WTC11 (cell line): Measurements from ENCODE around the gene TBC1D23. TPM values are rescaled to one million over a fixed set of nuclear protein-coding genes. Genes with fewer than 3 reads are reported as not detected.

Experiments
- ATAC-seq: fragments of 200-7000 bp; cut with Tn5 transposase; 2 replicates; pipeline ENCODE4 v1.10.0; 2021; ENCODE audit warnings: mild to moderate bottlenecking, moderate library complexity
- CTCF ChIA-PET: fragments of 300-600 bp; sonication (Branson Sonifier 250); formaldehyde crosslinking; loops from one replicate; lab custom pipeline; 2021; ENCODE audit warnings: antibody characterized with exemption; lab: Charles Lee
- POLR2A ChIA-PET: fragments of 350-600 bp; sonication (Branson Sonifier 250); formaldehyde crosslinking; loops from one replicate; lab custom pipeline; 2021; ENCODE audit warnings: antibody characterized with exemption; lab: Charles Lee
- DNase-seq: peaks from one replicate; pipeline ENCODE4 v3.0.0; 2021; ENCODE audit warnings: low spot score
- H3K27ac Mint-ChIP-seq: 2 replicates; pipeline ENCODE4 v1.8.0; 2021; ENCODE audit warnings: mixed read lengths
- H3K27me3 Mint-ChIP-seq: 2 replicates; pipeline ENCODE4 v1.8.0; 2021; ENCODE audit warnings: low read depth, mild to moderate bottlenecking, moderate library complexity, mixed read lengths
- H3K36me3 Mint-ChIP-seq: 2 replicates; pipeline ENCODE4 v1.8.0; 2021; ENCODE audit warnings: mixed read lengths
- H3K4me1 Mint-ChIP-seq: 2 replicates; pipeline ENCODE4 v1.8.0; 2022; ENCODE audit warnings: mixed read lengths
- H3K4me3 Mint-ChIP-seq: 2 replicates; pipeline ENCODE4 v1.8.0; 2021; ENCODE audit warnings: mild to moderate bottlenecking, moderate library complexity, mixed read lengths
- H3K9me3 Mint-ChIP-seq: 2 replicates; pipeline ENCODE4 v1.8.0; 2021; ENCODE audit warnings: mixed read lengths
- AR ChIP-seq: fragments of 250-450 bp; sonication (Bioruptor Pico); IDR thresholded peaks from 2 replicates; pipeline ENCODE4 v1.9.0; 2021; ENCODE audit warnings: mild to moderate bottlenecking
- ATF1 ChIP-seq: sonication (generic); formaldehyde crosslinking; IDR thresholded peaks from 2 replicates; pipeline ENCODE4 v1.8.1; 2023; ENCODE audit warnings: mild to moderate bottlenecking, moderate library complexity, missing genetic modification reagents
- CTCF ChIP-seq: fragments of 200-600 bp; IDR thresholded peaks from 2 replicates; pipeline ENCODE4 v1.8.0; 2022; ENCODE audit warnings: antibody characterized with exemption
- ESRRA ChIP-seq: sonication (generic); formaldehyde crosslinking; IDR thresholded peaks from 2 replicates; pipeline ENCODE4 v1.8.1; 2022; ENCODE audit warnings: mild to moderate bottlenecking, missing genetic modification reagents, borderline replicate concordance
- GTF2I ChIP-seq: fragments of 250-450 bp; sonication (Bioruptor Pico); conservative IDR thresholded peaks from 2 replicates; pipeline ENCODE4 v1.4.0; 2021; ENCODE audit warnings: mild to moderate bottlenecking
- HMGA2 ChIP-seq: fragments of 250-450 bp; sonication (Bioruptor Pico); IDR thresholded peaks from 2 replicates; pipeline ENCODE4 v1.4.0; 2021; ENCODE audit warnings: mild to moderate bottlenecking, moderate library complexity
- HMGXB4 ChIP-seq: sonication (generic); formaldehyde crosslinking; IDR thresholded peaks from 2 replicates; pipeline ENCODE4 v1.8.1; 2023; ENCODE audit warnings: mild to moderate bottlenecking, moderate library complexity, missing genetic modification reagents
- JAZF1 ChIP-seq: fragments of 250-450 bp; sonication (Bioruptor Pico); IDR thresholded peaks from 2 replicates; pipeline ENCODE4 v1.9.0; 2021; ENCODE audit warnings: moderate library complexity, mild to moderate bottlenecking, inconsistent platforms
- NFATC4 ChIP-seq: fragments of 250-450 bp; sonication (Bioruptor Pico); IDR thresholded peaks from 2 replicates; pipeline ENCODE4 v1.9.0; 2021; ENCODE audit warnings: mild to moderate bottlenecking
- NFYB ChIP-seq: sonication (generic); formaldehyde crosslinking; conservative IDR thresholded peaks from 2 replicates; pipeline ENCODE4 v1.8.0; 2022; ENCODE audit warnings: low read depth, missing genetic modification reagents
- NR2C2 ChIP-seq: sonication (generic); formaldehyde crosslinking; IDR thresholded peaks from 2 replicates; pipeline ENCODE4 v1.8.0; 2022; ENCODE audit warnings: mild to moderate bottlenecking, missing genetic modification reagents
- SMAD3 ChIP-seq: sonication (generic); formaldehyde crosslinking; IDR thresholded peaks from 2 replicates; pipeline ENCODE4 v1.8.0; 2022; ENCODE audit warnings: missing genetic modification reagents, mild to moderate bottlenecking, borderline replicate concordance
- ZBTB21 ChIP-seq: sonication (generic); formaldehyde crosslinking; IDR thresholded peaks from 2 replicates; pipeline ENCODE4 v1.8.1; 2023; ENCODE audit warnings: mild to moderate bottlenecking, missing genetic modification reagents, borderline replicate concordance
- ZNF138 ChIP-seq: sonication (generic); formaldehyde crosslinking; conservative IDR thresholded peaks from 2 replicates; pipeline ENCODE4 v1.8.1; 2022; ENCODE audit warnings: mild to moderate bottlenecking, moderate library complexity, missing genetic modification reagents
- ZNF416 ChIP-seq: fragments of 250-450 bp; sonication (Bioruptor Pico); IDR thresholded peaks from 2 replicates; pipeline ENCODE4 v1.9.0; 2021; ENCODE audit warnings: mild to moderate bottlenecking, inconsistent platforms
- ZNF423 ChIP-seq: fragments of 250-450 bp; sonication (Bioruptor Pico); IDR thresholded peaks from 2 replicates; pipeline ENCODE4 v2.1.2; 2022; ENCODE audit warnings: mild to moderate bottlenecking, moderate library complexity
- ZNF671 ChIP-seq: fragments of 250-450 bp; sonication (Bioruptor Pico); IDR thresholded peaks from 2 replicates; pipeline ENCODE4 v1.8.0; 2021; ENCODE audit warnings: mild to moderate bottlenecking
- total RNA-seq: library from RNA; stranded (reverse); gene quantifications from 3 replicates; pipeline ENCODE4 v1.2.3, GENCODE V29; 2021
- TF ChIP-seq, protein P1 (sequence below): sonication (generic); formaldehyde crosslinking; IDR thresholded peaks from 2 replicates; pipeline ENCODE4 v1.8.1; 2022; ENCODE audit warnings: mild to moderate bottlenecking, moderate library complexity, missing genetic modification reagents
- TF ChIP-seq, protein P2 (sequence below): fragments of 250-450 bp; sonication (Bioruptor Pico); IDR thresholded peaks from 2 replicates; pipeline ENCODE4 v1.9.0; 2021; ENCODE audit warnings: mild to moderate bottlenecking
- TF ChIP-seq, protein P3 (sequence below): sonication (generic); formaldehyde crosslinking; IDR thresholded peaks from 2 replicates; pipeline ENCODE4 v1.8.1; 2023; ENCODE audit warnings: mild to moderate bottlenecking, missing genetic modification reagents, moderate library complexity

The TBC1D23 gene
- total RNA-seq, 1 experiment from 2014 or later: 73.6 TPM

- ChIA-PET CTCF (interaction anchor here (0.6 to 1.1 kb wide), 4 partner anchors 18 to 146 kb away, joined by 3 to 4 read pairs (median 4); partner anchors contain the start of gene NIT2), POLR2A (interaction anchor here (0.6 kb wide), 1 partner anchor 578 kb away, joined by 6 read pairs; no protein-coding TSS in a partner anchor)
- peak overlapping the region; percentile 36; the same call in 1 of the 2 replicates for H3K27ac Mint-ChIP-seq
Measured at GRCh38 chr3:100316641-100317069, 55.9 kb downstream of the TBC1D23 start.

DNA sequence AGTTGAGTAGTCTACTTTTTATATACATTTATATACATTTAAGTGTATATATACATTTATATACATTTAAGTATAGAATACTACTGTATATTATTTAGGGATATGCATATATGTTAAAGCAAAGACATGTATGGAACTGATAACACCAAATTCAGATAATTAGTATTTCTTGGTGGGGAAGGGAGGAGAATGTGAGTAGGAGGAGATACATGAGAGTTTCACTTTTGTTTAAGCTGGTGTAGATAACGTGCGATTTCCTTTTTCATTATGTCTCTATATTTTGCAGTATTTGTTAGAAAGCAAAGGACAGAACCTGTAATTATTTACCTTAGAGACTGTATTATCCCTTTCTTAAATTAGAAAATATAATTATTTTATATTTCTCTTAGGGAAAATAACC, 57.1 kb downstream of the TBC1D23 start:
- Mint-ChIP-seq H3K4me1 (no peaks in the 10 kb centered on the region), H3K27ac (no peak overlapping the region), H3K27me3 (no peaks in the 10 kb centered on the region), H3K36me3 (peaks cover 7% of the 10 kb centered on the region), H3K4me3 (no peak overlapping the region), H3K9me3 (no peaks in the 10 kb centered on the region)
- DNase-seq (no peak), ATAC-seq (no peak)
- CTCF ChIA-PET: no interaction called here
- no peak for TF ChIP-seq GTF2I (CRISPR knock-in tag)
- TF ChIP-seq, protein P1, sequence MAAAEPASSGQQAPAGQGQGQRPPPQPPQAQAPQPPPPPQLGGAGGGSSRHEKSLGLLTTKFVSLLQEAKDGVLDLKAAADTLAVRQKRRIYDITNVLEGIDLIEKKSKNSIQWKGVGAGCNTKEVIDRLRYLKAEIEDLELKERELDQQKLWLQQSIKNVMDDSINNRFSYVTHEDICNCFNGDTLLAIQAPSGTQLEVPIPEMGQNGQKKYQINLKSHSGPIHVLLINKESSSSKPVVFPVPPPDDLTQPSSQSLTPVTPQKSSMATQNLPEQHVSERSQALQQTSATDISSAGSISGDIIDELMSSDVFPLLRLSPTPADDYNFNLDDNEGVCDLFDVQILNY (CRISPR knock-in tag): no peak
- TF ChIP-seq ZNF423 (CRISPR knock-in tag): no peak
- TF ChIP-seq JAZF1 (CRISPR knock-in tag): no peak
- TF ChIP-seq NR2C2: no peak
- TF ChIP-seq HMGA2 (CRISPR knock-in tag): no peak
- TF ChIP-seq, protein P2, sequence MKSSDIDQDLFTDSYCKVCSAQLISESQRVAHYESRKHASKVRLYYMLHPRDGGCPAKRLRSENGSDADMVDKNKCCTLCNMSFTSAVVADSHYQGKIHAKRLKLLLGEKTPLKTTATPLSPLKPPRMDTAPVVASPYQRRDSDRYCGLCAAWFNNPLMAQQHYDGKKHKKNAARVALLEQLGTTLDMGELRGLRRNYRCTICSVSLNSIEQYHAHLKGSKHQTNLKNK (CRISPR knock-in tag): no peak
- TF ChIP-seq SMAD3 (CRISPR knock-in tag): no peak
- no peak for TF ChIP-seq HMGXB4 (CRISPR knock-in tag)
- TF ChIP-seq AR (CRISPR knock-in tag): no peak
- POLR2A ChIA-PET: no interaction called here

More at GRCh38 chr3:100316641-100317069, 55.9 kb downstream of the TBC1D23 start:
- DNase-seq (no peak), ATAC-seq (peak; percentile 60)
- TF ChIP-seq ZNF416 (CRISPR knock-in tag) (no peak), CTCF (peak; percentile 34; the same call in 1 of the 2 replicates)
- Mint-ChIP-seq H3K4me3 (no peak overlapping the region), H3K9me3 (no peaks in the 10 kb centered on the region), H3K27me3 (no peaks in the 10 kb centered on the region), H3K4me1 (peaks cover 4% of the 10 kb centered on the region), H3K36me3 (peaks cover 7% of the 10 kb centered on the region)

DNA sequence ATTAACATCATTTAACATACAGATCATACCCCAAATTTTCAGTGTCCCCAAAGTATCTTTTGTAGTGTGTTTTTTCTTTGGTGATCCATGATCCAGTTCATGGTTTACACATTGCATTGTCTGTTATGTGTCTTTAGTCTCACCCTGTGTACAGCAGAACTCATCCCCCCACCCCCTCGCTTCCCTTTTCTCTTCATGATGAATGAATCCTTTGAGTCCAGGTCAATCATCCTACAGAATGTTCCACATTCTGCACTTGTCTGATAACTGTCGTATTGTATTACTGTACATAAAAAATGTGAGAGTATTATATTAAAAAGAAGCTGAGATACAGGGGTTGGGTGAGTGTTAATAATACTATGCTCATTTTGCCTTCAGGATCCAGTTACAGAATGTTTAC, 59.2 kb downstream of the TBC1D23 start:
- Mint-ChIP-seq H3K4me3 (no peak overlapping the region), H3K27me3 (no peaks in the 10 kb centered on the region), H3K36me3 (peaks cover 7% of the 10 kb centered on the region), H3K4me1 (no peaks in the 10 kb centered on the region), H3K9me3 (no peaks in the 10 kb centered on the region), H3K27ac (no peak overlapping the region)
- DNase-seq (no peak), ATAC-seq (no peak)
- ChIA-PET CTCF (no interaction called here), POLR2A (interaction anchor here (0.6 kb wide), 1 partner anchor 53 kb away, joined by 4 read pairs; no protein-coding TSS in a partner anchor)
- no peak for TF ChIP-seq ESRRA
- no peak for TF ChIP-seq NFATC4 (CRISPR knock-in tag)
- no peak for TF ChIP-seq ZNF671 (CRISPR knock-in tag)
- TF ChIP-seq ZNF138 (CRISPR knock-in tag): no peak
- TF ChIP-seq, protein P3, sequence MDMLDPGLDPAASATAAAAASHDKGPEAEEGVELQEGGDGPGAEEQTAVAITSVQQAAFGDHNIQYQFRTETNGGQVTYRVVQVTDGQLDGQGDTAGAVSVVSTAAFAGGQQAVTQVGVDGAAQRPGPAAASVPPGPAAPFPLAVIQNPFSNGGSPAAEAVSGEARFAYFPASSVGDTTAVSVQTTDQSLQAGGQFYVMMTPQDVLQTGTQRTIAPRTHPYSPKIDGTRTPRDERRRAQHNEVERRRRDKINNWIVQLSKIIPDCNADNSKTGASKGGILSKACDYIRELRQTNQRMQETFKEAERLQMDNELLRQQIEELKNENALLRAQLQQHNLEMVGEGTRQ (CRISPR knock-in tag): no peak
- TF ChIP-seq ZBTB21 (CRISPR knock-in tag): no peak
- TF ChIP-seq ATF1 (CRISPR knock-in tag): no peak
- no peak for TF ChIP-seq NFYB (CRISPR knock-in tag)
